WTC11 (cell line): Measurements from ENCODE around the gene NOL7. TPM values are rescaled to one million over a fixed set of nuclear protein-coding genes. Genes with fewer than 3 reads are reported as not detected.

Experiments used
- ATAC-seq: fragments of 200-7000 bp; cut with Tn5 transposase; 2 replicates; pipeline ENCODE4 v1.10.0; 2021; ENCODE audit warnings: mild to moderate bottlenecking, moderate library complexity
- CTCF ChIA-PET: fragments of 300-600 bp; sonication (Branson Sonifier 250); formaldehyde crosslinking; loops from one replicate; lab custom pipeline; 2021; ENCODE audit warnings: antibody characterized with exemption; lab: Charles Lee
- POLR2A ChIA-PET: fragments of 350-600 bp; sonication (Branson Sonifier 250); formaldehyde crosslinking; loops from one replicate; lab custom pipeline; 2021; ENCODE audit warnings: antibody characterized with exemption; lab: Charles Lee
- DNase-seq: peaks from one replicate; pipeline ENCODE4 v3.0.0; 2021; ENCODE audit warnings: low spot score
- H3K27ac Mint-ChIP-seq: 2 replicates; pipeline ENCODE4 v1.8.0; 2021; ENCODE audit warnings: mixed read lengths
- H3K27me3 Mint-ChIP-seq: 2 replicates; pipeline ENCODE4 v1.8.0; 2021; ENCODE audit warnings: low read depth, mild to moderate bottlenecking, moderate library complexity, mixed read lengths
- H3K36me3 Mint-ChIP-seq: 2 replicates; pipeline ENCODE4 v1.8.0; 2021; ENCODE audit warnings: mixed read lengths
- H3K4me1 Mint-ChIP-seq: 2 replicates; pipeline ENCODE4 v1.8.0; 2022; ENCODE audit warnings: mixed read lengths
- H3K4me3 Mint-ChIP-seq: 2 replicates; pipeline ENCODE4 v1.8.0; 2021; ENCODE audit warnings: mild to moderate bottlenecking, moderate library complexity, mixed read lengths
- H3K9me3 Mint-ChIP-seq: 2 replicates; pipeline ENCODE4 v1.8.0; 2021; ENCODE audit warnings: mixed read lengths
- ARID4B ChIP-seq: sonication (generic); formaldehyde crosslinking; IDR thresholded peaks from 2 replicates; pipeline ENCODE4 v1.8.0; 2023; ENCODE audit warnings: missing genetic modification reagents, mild to moderate bottlenecking, borderline replicate concordance
- ATF1 ChIP-seq: sonication (generic); formaldehyde crosslinking; IDR thresholded peaks from 2 replicates; pipeline ENCODE4 v1.8.1; 2023; ENCODE audit warnings: mild to moderate bottlenecking, moderate library complexity, missing genetic modification reagents
- ATF6 ChIP-seq: sonication (generic); formaldehyde crosslinking; IDR thresholded peaks from 2 replicates; pipeline ENCODE4 v1.8.1; 2023; ENCODE audit warnings: mild to moderate bottlenecking, missing genetic modification reagents
- CREM ChIP-seq: sonication (generic); formaldehyde crosslinking; IDR thresholded peaks from 2 replicates; pipeline ENCODE4 v1.8.1; 2022; ENCODE audit warnings: mild to moderate bottlenecking, missing genetic modification reagents, moderate library complexity
- ETV6 ChIP-seq: sonication (generic); formaldehyde crosslinking; IDR thresholded peaks from 2 replicates; pipeline ENCODE4 v1.8.1; 2022; ENCODE audit warnings: mild to moderate bottlenecking, missing genetic modification reagents
- FOXK1 ChIP-seq: sonication (generic); formaldehyde crosslinking; IDR thresholded peaks from 2 replicates; pipeline ENCODE4 v1.8.0; 2022; ENCODE audit warnings: mild to moderate bottlenecking, moderate library complexity, missing genetic modification reagents
- GABPB1 ChIP-seq: sonication (generic); formaldehyde crosslinking; IDR thresholded peaks from 2 replicates; pipeline ENCODE4 v1.8.1; 2023; ENCODE audit warnings: mild to moderate bottlenecking, missing genetic modification reagents
- GRHL2 ChIP-seq: fragments of 250-450 bp; sonication (Bioruptor Pico); IDR thresholded peaks from 2 replicates; pipeline ENCODE4 v1.8.0; 2022; ENCODE audit warnings: mild to moderate bottlenecking, moderate library complexity; ENCODE audit not compliant: insufficient replicate concordance, severe bottlenecking
- IRF1 ChIP-seq: sonication (generic); formaldehyde crosslinking; IDR thresholded peaks from 2 replicates; pipeline ENCODE4 v1.8.0; 2023; ENCODE audit warnings: missing genetic modification reagents
- MLX ChIP-seq: sonication (generic); formaldehyde crosslinking; IDR thresholded peaks from 2 replicates; pipeline ENCODE4 v1.8.1; 2023; ENCODE audit warnings: mild to moderate bottlenecking, missing genetic modification reagents, moderate library complexity
- NR2C2 ChIP-seq: sonication (generic); formaldehyde crosslinking; IDR thresholded peaks from 2 replicates; pipeline ENCODE4 v1.8.0; 2022; ENCODE audit warnings: mild to moderate bottlenecking, missing genetic modification reagents
- NR3C1 ChIP-seq: sonication (generic); formaldehyde crosslinking; conservative IDR thresholded peaks from 2 replicates; pipeline ENCODE4 v1.8.1; 2023; ENCODE audit warnings: low read depth, mild to moderate bottlenecking, missing genetic modification reagents
- SMAD4 ChIP-seq: sonication (generic); formaldehyde crosslinking; IDR thresholded peaks from 2 replicates; pipeline ENCODE4 v1.8.0; 2022; ENCODE audit warnings: mild to moderate bottlenecking, missing genetic modification reagents
- SP1 ChIP-seq: sonication (generic); formaldehyde crosslinking; conservative IDR thresholded peaks from 2 replicates; pipeline ENCODE4 v1.8.1; 2022; ENCODE audit warnings: missing genetic modification reagents
- STAT6 ChIP-seq: sonication (generic); formaldehyde crosslinking; conservative IDR thresholded peaks from 2 replicates; pipeline ENCODE4 v1.8.1; 2023; ENCODE audit warnings: mild to moderate bottlenecking, low read depth, missing genetic modification reagents, moderate library complexity
- ZNF281 ChIP-seq: sonication (generic); formaldehyde crosslinking; IDR thresholded peaks from 2 replicates; pipeline ENCODE4 v1.8.0; 2023; ENCODE audit warnings: mild to moderate bottlenecking, missing genetic modification reagents
- ZNF317 ChIP-seq: sonication (generic); formaldehyde crosslinking; IDR thresholded peaks from 2 replicates; pipeline ENCODE4 v1.8.1; 2023; ENCODE audit warnings: low read depth, mild to moderate bottlenecking, moderate library complexity, missing genetic modification reagents, borderline replicate concordance
- ZNF416 ChIP-seq: fragments of 250-450 bp; sonication (Bioruptor Pico); IDR thresholded peaks from 2 replicates; pipeline ENCODE4 v1.9.0; 2021; ENCODE audit warnings: mild to moderate bottlenecking, inconsistent platforms
- total RNA-seq: library from RNA; stranded (reverse); gene quantifications from 3 replicates; pipeline ENCODE4 v1.2.3, GENCODE V29; 2021

Gene NOL7
- total RNA-seq, 1 experiment from 2014 or later: 76.1 TPM

GRCh38 chr6:13666194-13667105 is 51.3 kb downstream of the NOL7 start:
- Mint-ChIP-seq H3K27me3 (no peaks in the 10 kb centered on the region), H3K4me3 (no peak overlapping the region), H3K36me3 (peaks cover 6% of the 10 kb centered on the region), H3K9me3 (0 out of 2 replicates have a peak, but pooled peaks cover 3% of the 10 kb centered on the region), H3K4me1 (peaks cover 47% of the 10 kb centered on the region), H3K27ac (0 out of 2 replicates have a peak overlapping the region, but pooled peaks have one; percentile 3)
- POLR2A ChIA-PET: interaction anchor here (0.6 kb wide), 1 partner anchor 44 kb away, joined by 3 read pairs; no protein-coding TSS in a partner anchor
- TF ChIP-seq STAT6 (CRISPR knock-in tag) (no peak), MLX (CRISPR knock-in tag) (no peak), SMAD4 (CRISPR knock-in tag) (no peak), ATF6 (no peak), GRHL2 (CRISPR knock-in tag) (no peak), ETV6 (CRISPR knock-in tag) (no peak), ZNF281 (CRISPR knock-in tag) (no peak)
- CTCF ChIA-PET: no interaction called here
- DNase-seq: no peak
- ATAC-seq: no peak

- POLR2A ChIA-PET: no interaction called here
- H3K9me3 Mint-ChIP-seq: 0 out of 2 replicates have a peak, but pooled peaks cover 3% of the 10 kb centered on the region
- no peak for TF ChIP-seq IRF1 (CRISPR knock-in tag)
- TF ChIP-seq GABPB1 (CRISPR knock-in tag): no peak
- no peak for TF ChIP-seq NR3C1
- no peak for TF ChIP-seq NR2C2 (CRISPR knock-in tag)
- no peak for TF ChIP-seq ATF1 (CRISPR knock-in tag)
- TF ChIP-seq FOXK1 (CRISPR knock-in tag): no peak
- TF ChIP-seq ZNF317: no peak
- no peak for TF ChIP-seq ZNF416 (CRISPR knock-in tag)
- TF ChIP-seq SP1: no peak
- TF ChIP-seq CREM (CRISPR knock-in tag): no peak
- TF ChIP-seq ARID4B (CRISPR knock-in tag): no peak
Observed at GRCh38 chr6:13667655-13668054, 52.5 kb downstream of the NOL7 start.

More at GRCh38 chr6:13667655-13668054, 52.5 kb downstream of the NOL7 start:
- peak overlapping the region; percentile 51; the same call in 1 of the 2 replicates for H3K27ac Mint-ChIP-seq
- H3K4me3 Mint-ChIP-seq: no peak overlapping the region
- CTCF ChIA-PET: interaction anchor here (0.5 kb wide), 1 partner anchor 37 kb away, joined by 4 read pairs; no protein-coding TSS in a partner anchor
- no peak for ATAC-seq
- H3K4me1 Mint-ChIP-seq: peaks cover 48% of the 10 kb centered on the region
- DNase-seq: no peak
- H3K27me3 Mint-ChIP-seq: no peaks in the 10 kb centered on the region
- H3K36me3 Mint-ChIP-seq: peaks cover 6% of the 10 kb centered on the region
